Lung (tissue), 12 donors: ENCODE measurements around the gene SLC22A14. TPM values are rescaled to one million over a fixed set of nuclear protein-coding genes. Genes with fewer than 3 reads are reported as not detected.

Source experiments
- ATAC-seq: fragments of 200-7000 bp; cut with Tn5 transposase; one replicate; pipeline ENCODE4 v1.9.1; 2020; ENCODE audit warnings: moderate number of reproducible peaks; ENCODE audit not compliant: insufficient read depth, low FRiP score
- DNase-seq, 3 donors: peaks; one replicate each; pipeline ENCODE4 v3.0.0-alpha.2; 2013 to 2017
- H3K27ac ChIP-seq, 2 donors: one replicate each; pipeline ENCODE4 v1.5.1; 2013; ENCODE audit warnings: mild to moderate bottlenecking in 2 of 2, moderate library complexity in 2 of 2, control low read depth in 1 of 2, inconsistent platforms in 1 of 2, low read depth in 1 of 2, low read length in 1 of 2
- H3K27me3 ChIP-seq, 3 donors: one replicate each; pipeline ENCODE4 v1.5.1; 2013; ENCODE audit warnings: low read length in 2 of 3; ENCODE audit not compliant: control insufficient read depth in 3 of 3, insufficient read depth in 3 of 3
- H3K36me3 ChIP-seq, 4 donors: one replicate each; pipeline ENCODE4 v1.5.1; 2013; ENCODE audit warnings: low read length in 4 of 4, mild to moderate bottlenecking in 1 of 4, moderate library complexity in 1 of 4; ENCODE audit not compliant: control insufficient read depth in 4 of 4, insufficient read depth in 4 of 4
- H3K4me1 ChIP-seq, 5 donors: one replicate each; pipeline ENCODE4 v1.5.1; 2013; ENCODE audit warnings: low read length in 5 of 5, mild to moderate bottlenecking in 2 of 5, moderate library complexity in 1 of 5; ENCODE audit not compliant: control insufficient read depth in 5 of 5, insufficient read depth in 5 of 5
- H3K4me3 ChIP-seq: one replicate; pipeline ENCODE4 v1.5.1; 2013; ENCODE audit warnings: mild to moderate bottlenecking, control low read depth, moderate library complexity
- H3K9ac ChIP-seq, 2 donors: one replicate each; pipeline ENCODE4 v1.5.1; 2013; ENCODE audit warnings: low read length in 2 of 2, control low read depth in 1 of 2; ENCODE audit not compliant: insufficient read depth in 1 of 2
- H3K9me3 ChIP-seq, 4 donors: one replicate each; pipeline ENCODE4 v1.5.1; 2013; ENCODE audit warnings: low read length in 3 of 4, mild to moderate bottlenecking in 1 of 4, moderate library complexity in 1 of 4; ENCODE audit not compliant: control insufficient read depth in 4 of 4, insufficient read depth in 3 of 4
- CTCF ChIP-seq: IDR thresholded peaks from 2 replicates; pipeline ENCODE4 v1.5.1; 2012; ENCODE audit warnings: mild to moderate bottlenecking; ENCODE audit errors: control extremely low read depth, extremely low read depth
- WGBS, 2 donors: extraction: QIAGEN DNeasy Blood & Tissue Kit; methylation state at CpG; one replicate each; pipeline ENCODE4 v1.1.7; 2013; 5-methylcytosine and 5-hydroxymethylcytosine counted together
- polyA plus RNA-seq, 2 donors: library from polyadenylated mRNA; stranded (reverse); fragments of 200-250 nt; gene quantifications; one replicate each; pipeline ENCODE4 v1.2.1, GENCODE V29; 2013
- total RNA-seq, 2 donors: library from RNA; depleted of rRNA in 1 of 2; stranded (reverse); fragments of >200 nt in 1 of 2; gene quantifications; one replicate each; pipeline ENCODE4 v1.2.1, GENCODE V29; 2014 to 2021
- donor health status: control.
- donor health status: control.
- donor health status: Bipolar disorder and iron deficiency.
- donor health status: healthy.
- donor health status: DM: yes; HTN: yes; CAD: no.

Gene SLC22A14
- total and polyA plus RNA-seq, 4 donors = 0.06 to 0.07 TPM; not detected in 2

DNA sequence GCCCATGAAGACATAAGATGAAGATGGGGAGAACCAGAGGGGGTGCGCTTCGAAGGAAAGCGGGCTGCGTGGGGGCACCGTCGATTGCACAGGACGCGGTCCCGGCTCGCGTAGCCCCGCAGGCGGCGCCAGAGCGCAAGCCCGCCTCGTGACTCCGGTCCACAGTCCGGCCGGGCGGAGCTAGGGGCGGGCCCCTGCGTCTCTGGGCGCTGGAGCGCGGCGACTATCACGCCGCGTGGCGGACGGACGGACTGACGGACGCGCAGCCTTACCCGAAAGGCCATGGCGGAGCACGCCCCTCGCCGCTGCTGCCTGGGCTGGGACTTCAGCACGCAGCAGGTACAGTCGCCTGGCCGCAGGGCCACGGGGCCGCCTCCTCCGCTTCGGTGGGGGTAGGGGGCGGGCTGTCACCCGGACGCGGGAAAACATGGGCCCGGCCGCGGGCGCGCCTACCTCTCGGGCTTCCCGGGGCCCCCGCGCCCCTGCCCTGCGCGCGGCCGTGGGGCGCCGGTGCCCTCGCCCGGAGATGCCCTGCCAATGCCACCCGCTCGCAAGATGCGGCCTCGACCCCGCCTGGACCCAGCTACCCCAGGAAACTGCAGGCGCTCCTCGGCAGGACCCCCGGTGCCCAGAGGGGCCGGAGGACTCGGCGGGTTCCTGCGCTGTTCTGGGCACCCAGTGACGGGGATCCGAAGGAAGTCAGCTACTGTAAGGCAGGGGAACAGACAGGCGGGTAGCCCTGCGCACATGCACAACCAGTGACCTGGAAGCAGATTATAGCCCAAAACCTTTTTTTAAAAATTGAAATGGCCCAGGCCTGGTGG is 64.7 kb downstream of the SLC22A14 start, which contains the start of gene XYLB:
Gene XYLB, plus strand, starts transcription at position 199 of the 824 bp plus-strand sequence. Its CDS starts 84 bp downstream, at position 283.
- Histone ChIP-seq H3K27me3 (no peaks in the 10 kb centered on the region), H3K27ac (peak within 1 kb of the TSS in 1 of 2 donors; percentile 24), H3K9ac (peak within 1 kb of the TSS in 1 of 2 donors; percentile 32), H3K36me3 (no peaks in the 10 kb centered on the region), H3K4me1 (peaks cover 0 to 7% (median 0%) of the 10 kb centered on the region in 5 donors), H3K9me3 (no peaks in the 10 kb centered on the region), H3K4me3 (peak within 1 kb of the TSS; percentile 89)
- WGBS, 2 donors = 1% methylated on average over 72 to 85 of the region's 85 CpGs
- DNase-seq (peak; percentile 79 to 88 (median 83)), ATAC-seq (peak; percentile 99)
- TF ChIP-seq CTCF = peak; percentile 68

DNA sequence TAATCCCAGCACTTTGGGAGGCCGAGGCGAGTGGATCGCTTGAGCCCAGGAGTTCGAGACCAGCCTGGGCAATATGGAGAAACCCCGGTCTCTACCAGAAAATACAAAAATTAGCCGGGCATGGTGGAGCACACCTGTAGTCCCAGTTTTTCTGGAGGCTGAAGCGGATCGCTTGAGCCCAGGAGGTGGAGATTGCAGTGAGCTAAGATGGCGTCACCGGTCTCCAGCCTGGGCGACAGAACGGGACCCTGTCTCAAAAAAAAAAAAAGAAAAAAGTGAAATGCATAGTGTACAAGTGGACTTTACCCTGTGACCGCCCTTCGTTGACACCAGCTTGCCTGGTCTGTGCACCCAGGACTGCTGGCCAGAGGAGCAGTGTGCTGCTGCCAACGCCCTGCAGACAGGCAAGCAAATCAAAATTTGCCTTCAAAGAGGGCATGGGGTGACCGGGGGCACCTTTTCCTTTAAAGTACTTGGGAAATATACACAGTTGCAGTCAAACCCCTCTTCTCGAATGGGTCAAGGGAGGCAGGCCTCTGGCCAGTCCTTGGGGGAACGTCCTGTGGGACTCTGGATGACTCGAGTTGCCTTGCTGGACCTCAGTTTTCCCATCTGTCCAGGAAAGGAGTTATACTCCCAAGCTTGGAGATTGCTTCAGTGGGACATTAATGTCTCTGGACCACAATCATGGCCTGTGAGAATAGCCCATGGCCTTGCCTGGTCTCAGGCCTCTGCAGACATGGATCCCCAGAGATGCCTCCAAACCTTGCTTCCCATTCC is 65.5 kb downstream of the SLC22A14 start:
- TF ChIP-seq CTCF = no peak
- Histone ChIP-seq H3K36me3 (peaks cover 0 to 3% (median under 1%) of the 10 kb centered on the region in 4 donors), H3K4me1 (peaks cover 0 to 7% (median 0%) of the 10 kb centered on the region in 5 donors), H3K27ac (no peak overlapping the region), H3K27me3 (no peaks in the 10 kb centered on the region), H3K4me3 (peak overlapping the region; percentile 89), H3K9me3 (no peaks in the 10 kb centered on the region), H3K9ac (peak overlapping the region in 1 of 2 donors; percentile 32)
- 85 to 91% methylated on average over 19 of the region's 19 CpGs for WGBS, 2 donors
- ATAC-seq (no peak), DNase-seq (no peak)

- Histone ChIP-seq H3K27me3 (no peaks in the 10 kb centered on the region), H3K27ac (no peak overlapping the region), H3K9me3 (no peaks in the 10 kb centered on the region), H3K4me3 (no peak overlapping the region), H3K9ac (no peak overlapping the region), H3K36me3 (peaks cover 0 to 4% (median under 1%) of the 10 kb centered on the region in 4 donors), H3K4me1 (peaks cover 0 to 7% (median 0%) of the 10 kb centered on the region in 5 donors)
- 57 to 67% methylated on average over 4 of the region's 4 CpGs for WGBS, 2 donors
- ATAC-seq (peak; percentile 37), DNase-seq (no peak)
- no peak for TF ChIP-seq CTCF
These were observed 66.8 kb downstream of the SLC22A14 start for GRCh38 chr3:38348903-38349302.
